Activated T-helper 9 cell treated with anti-CD3 and anti-CD28 coated beads, Interleukin-2, amount 50 U/mL, for 16 hours (primary cell): ENCODE results near the gene NCSTN.
A peak's percentile ranks its signal among the peaks of the same experiment; 100 is the strongest.

Source experiments
- DNase-seq: peaks from one replicate; pipeline ENCODE4 v3.0.0-alpha.2; 2020; ENCODE audit warnings: low read depth

Gene NCSTN

GRCh38 chr1:160342953-160343869 lies at the start of gene NCSTN, which contains the start of gene COPA:
Gene NCSTN (plus strand): TSS chr1:160343383. CDS start chr1:160343397, 14 bp downstream.
Gene COPA (minus strand): TSS chr1:160343250. CDS start chr1:160343170, 80 bp downstream.
- peak; percentile 82 for DNase-seq

GRCh38 chr1:160296036-160296435 lies 47.1 kb upstream of the NCSTN start:
- DNase-seq, result no peak

- DNase-seq, result no peak
These were observed 43.0 kb upstream of the NCSTN start for GRCh38 chr1:160300173-160300572.

- DNase-seq, result no peak
These were observed 35.9 kb upstream of the NCSTN start for GRCh38 chr1:160307118-160307791.

- no peak for DNase-seq
These were observed 34.6 kb upstream of the NCSTN start for GRCh38 chr1:160308451-160309184.

GRCh38 chr1:160309185-160309557 lies 34.0 kb upstream of the NCSTN start:
- no peak for DNase-seq

GRCh38 chr1:160309571-160309970 lies 33.6 kb upstream of the NCSTN start:
- DNase-seq, result no peak

GRCh38 chr1:160315359-160315758 lies 27.8 kb upstream of the NCSTN start:
- no peak for DNase-seq

- DNase-seq, result no peak
These were observed 20.4 kb upstream of the NCSTN start for GRCh38 chr1:160322831-160323230.

GRCh38 chr1:160325252-160325651 lies 17.9 kb upstream of the NCSTN start:
- no peak for DNase-seq

- DNase-seq, result no peak
These were observed 16.8 kb upstream of the NCSTN start for GRCh38 chr1:160326418-160326817.

- DNase-seq, result no peak
These were observed 15.0 kb upstream of the NCSTN start for GRCh38 chr1:160328184-160328583.

GRCh38 chr1:160330119-160330518 lies 13.1 kb upstream of the NCSTN start:
- DNase-seq, result no peak

- no peak for DNase-seq
These were observed 10.7 kb upstream of the NCSTN start for GRCh38 chr1:160332516-160332915.

GRCh38 chr1:160338580-160338979 lies 4.6 kb upstream of the NCSTN start:
- DNase-seq, result no peak

GRCh38 chr1:160340146-160340545 lies 3.0 kb upstream of the NCSTN start:
- DNase-seq, result no peak

GRCh38 chr1:160340866-160341265 lies 2.3 kb upstream of the NCSTN start:
- DNase-seq, result no peak

- no peak for DNase-seq
These were observed 657 bp upstream of the NCSTN start for GRCh38 chr1:160342526-160342925.

- no peak for DNase-seq
These were observed 1.1 kb downstream of the NCSTN start for GRCh38 chr1:160344241-160344640.

- DNase-seq, result no peak
These were observed 1.8 kb downstream of the NCSTN start for GRCh38 chr1:160344936-160345335.

GRCh38 chr1:160346463-160346862 lies 3.3 kb downstream of the NCSTN start:
- no peak for DNase-seq

GRCh38 chr1:160346958-160347357 lies 3.8 kb downstream of the NCSTN start:
- DNase-seq, result no peak

- DNase-seq, result no peak
These were observed 8.4 kb downstream of the NCSTN start for GRCh38 chr1:160351629-160352028.
